Fibroblast of the aortic adventitia (primary cell): ENCODE data around the gene NUP93. TPM values are rescaled to one million over a fixed set of nuclear protein-coding genes. Genes with fewer than 3 reads are reported as not detected.
"Not testable (repeated sequence)": the region's sequence is repeated elsewhere in the genome, so short reads cannot be mapped to it uniquely, and the experiment has no call there.

Experiments
- DNase-seq: peaks from one replicate; pipeline ENCODE4 v3.0.0-alpha.2; 2010; ENCODE audit warnings: low read depth
- H3K4me3 ChIP-seq: 2 replicates; pipeline ENCODE4 v1.5.1; 2011; ENCODE audit warnings: low read depth, mild to moderate bottlenecking, control low read depth, low read length, moderate library complexity
- total RNA-seq: library from RNA; depleted of rRNA; stranded (reverse); fragments of >200 nt; gene quantifications from 2 replicates; pipeline ENCODE4 v1.2.3, GENCODE V29; 2012; ENCODE audit warnings: low replicate concordance
- TF ChIP-seq, protein P1 (sequence below): IDR thresholded peaks from 2 replicates; pipeline ENCODE4 v1.5.1; 2011; ENCODE audit warnings: mild to moderate bottlenecking, low read length, control low read depth, inconsistent platforms; ENCODE audit not compliant: insufficient read depth

The NUP93 gene
- total RNA-seq, 1 donor: 45.5 TPM

DNA sequence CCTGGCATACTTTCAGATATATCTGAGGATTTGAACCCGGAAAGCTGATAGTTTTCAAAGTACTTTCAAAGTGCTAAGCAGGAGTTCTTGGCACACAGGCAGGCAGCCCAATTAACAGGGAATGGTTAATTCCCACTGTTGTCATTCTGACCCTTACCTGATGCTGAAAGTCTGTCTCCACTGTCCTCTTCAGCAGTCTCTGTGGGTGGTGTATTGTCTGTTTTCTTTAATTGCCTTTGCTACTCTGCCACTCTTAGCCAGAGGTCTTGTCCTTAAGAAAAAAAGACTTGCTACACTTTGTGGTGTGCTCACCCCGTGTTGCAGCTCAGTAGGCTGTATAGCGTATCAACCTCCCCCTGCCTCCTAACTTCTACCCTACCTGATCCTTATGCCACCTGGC is 71.8 kb downstream of the NUP93 start:
- no peak for DNase-seq
- H3K4me3 ChIP-seq: no peak overlapping the region
- TF ChIP-seq, protein P1, sequence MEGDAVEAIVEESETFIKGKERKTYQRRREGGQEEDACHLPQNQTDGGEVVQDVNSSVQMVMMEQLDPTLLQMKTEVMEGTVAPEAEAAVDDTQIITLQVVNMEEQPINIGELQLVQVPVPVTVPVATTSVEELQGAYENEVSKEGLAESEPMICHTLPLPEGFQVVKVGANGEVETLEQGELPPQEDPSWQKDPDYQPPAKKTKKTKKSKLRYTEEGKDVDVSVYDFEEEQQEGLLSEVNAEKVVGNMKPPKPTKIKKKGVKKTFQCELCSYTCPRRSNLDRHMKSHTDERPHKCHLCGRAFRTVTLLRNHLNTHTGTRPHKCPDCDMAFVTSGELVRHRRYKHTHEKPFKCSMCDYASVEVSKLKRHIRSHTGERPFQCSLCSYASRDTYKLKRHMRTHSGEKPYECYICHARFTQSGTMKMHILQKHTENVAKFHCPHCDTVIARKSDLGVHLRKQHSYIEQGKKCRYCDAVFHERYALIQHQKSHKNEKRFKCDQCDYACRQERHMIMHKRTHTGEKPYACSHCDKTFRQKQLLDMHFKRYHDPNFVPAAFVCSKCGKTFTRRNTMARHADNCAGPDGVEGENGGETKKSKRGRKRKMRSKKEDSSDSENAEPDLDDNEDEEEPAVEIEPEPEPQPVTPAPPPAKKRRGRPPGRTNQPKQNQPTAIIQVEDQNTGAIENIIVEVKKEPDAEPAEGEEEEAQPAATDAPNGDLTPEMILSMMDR: no peak

DNA sequence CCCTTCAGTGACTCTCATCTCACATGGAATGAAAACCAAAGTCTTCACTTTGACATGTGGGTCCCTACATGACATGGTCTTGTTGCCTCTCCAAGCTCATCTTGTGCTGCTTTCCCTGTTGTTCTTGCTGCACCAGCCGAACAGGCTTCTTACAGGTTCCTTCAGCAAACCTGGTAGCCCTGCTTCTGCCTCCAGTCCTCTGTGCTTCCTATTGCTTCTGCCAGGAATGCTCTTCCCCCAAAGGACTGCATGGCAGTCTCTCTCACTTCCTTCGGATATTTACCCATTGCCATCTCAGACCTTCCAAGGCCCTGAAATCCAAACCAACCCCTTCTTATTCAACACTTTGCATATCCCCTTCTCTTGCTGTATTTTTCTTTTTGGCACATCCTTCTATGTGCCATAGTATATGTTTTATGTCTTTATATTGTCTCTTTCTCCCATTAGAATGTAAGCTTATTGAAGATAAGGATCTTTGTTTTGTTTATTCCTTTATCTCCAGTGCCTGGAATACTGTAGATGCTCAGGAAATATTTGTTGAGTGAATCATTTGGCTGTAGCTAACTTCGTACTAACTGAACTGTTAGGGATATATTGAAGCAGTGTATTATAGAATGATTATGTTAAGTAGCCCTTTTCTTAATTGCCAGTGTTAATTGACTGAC is 77.2 kb downstream of the NUP93 start:
- no peak overlapping the region for H3K4me3 ChIP-seq
- peak; percentile 79 for DNase-seq
- TF ChIP-seq, protein P1: no peak

DNA sequence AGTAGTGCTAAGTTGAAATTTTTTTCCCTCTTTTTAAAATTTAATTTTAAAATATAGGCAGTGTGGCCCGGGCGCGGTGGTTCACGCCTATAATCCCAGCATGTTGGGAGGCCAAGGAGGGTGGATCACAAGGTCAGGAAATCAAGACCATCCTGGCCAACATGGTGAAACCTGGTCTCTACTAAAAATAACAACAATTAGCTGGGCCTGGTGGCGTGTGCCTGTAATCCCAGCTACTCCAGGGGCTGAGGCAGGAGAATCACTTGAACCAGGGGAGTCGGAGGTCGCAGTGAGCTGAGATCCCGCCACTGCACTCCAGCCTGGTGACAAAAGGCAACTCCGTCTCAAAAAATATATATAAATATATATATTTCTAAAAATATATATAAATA is 77.7 kb downstream of the NUP93 start:
- H3K4me3 ChIP-seq, DNase-seq: not testable (repeated sequence)

DNA sequence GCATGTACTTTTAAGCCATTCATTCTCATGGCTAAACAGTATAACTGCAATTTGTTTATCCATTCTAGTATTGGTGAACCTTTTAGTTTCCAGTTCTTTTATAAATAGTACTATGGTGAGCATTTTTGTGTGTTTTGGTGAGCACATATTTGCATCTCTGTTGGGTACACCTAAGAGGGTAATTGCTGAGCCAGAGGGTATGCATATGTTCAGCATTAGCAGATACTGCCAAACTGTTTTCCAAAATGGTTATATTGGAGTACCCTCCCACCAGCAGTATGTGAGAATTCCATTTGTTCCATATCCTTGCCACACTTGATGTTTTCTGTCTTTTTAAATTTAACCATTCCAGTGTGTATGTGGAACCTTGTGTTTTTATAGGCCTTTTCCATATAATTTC is 81.0 kb downstream of the NUP93 start:
- TF ChIP-seq, protein P1: no peak
- H3K4me3 ChIP-seq: no peak overlapping the region
- no peak for DNase-seq

DNA sequence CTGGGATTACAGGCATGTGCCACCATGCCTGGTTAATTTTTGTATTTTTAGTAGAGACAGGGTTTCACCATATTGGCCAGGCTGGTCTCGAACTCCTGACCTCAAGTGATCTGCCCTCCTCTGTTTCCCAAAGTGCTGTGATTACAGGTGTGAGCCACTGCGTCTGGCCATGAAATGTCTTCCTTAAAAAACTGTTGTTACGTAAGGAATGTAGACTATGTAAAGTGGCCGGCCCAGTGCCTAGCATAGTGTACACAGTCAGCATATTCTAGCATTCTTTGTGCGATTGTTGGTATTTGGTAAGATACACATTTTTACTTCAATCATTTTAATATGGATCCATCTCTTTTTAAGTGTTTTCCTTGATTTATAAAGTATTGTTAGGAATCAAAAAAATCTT is 81.7 kb downstream of the NUP93 start:
- DNase-seq, H3K4me3 ChIP-seq: not testable (repeated sequence)

DNA sequence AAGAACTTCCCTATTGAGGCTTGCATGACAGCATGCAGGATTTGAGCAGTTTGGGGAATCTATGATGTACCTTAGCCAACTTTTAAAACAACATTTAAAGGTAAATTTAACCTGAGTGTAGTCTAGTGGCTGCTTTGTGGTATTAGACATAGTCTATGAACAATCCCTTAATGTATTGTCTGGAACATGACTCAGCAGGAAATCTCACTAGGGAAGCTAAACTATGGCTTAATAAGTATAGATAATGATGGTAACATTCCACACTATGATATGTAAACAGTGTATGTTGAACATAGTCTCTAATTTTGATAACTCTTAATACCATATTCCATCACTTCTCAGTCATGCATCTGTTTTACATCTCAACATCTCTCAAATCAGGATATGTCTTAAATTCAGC is 83.0 kb downstream of the NUP93 start:
- H3K4me3 ChIP-seq: no peak overlapping the region
- TF ChIP-seq, protein P1: no peak
- peak; percentile 55 for DNase-seq

DNA sequence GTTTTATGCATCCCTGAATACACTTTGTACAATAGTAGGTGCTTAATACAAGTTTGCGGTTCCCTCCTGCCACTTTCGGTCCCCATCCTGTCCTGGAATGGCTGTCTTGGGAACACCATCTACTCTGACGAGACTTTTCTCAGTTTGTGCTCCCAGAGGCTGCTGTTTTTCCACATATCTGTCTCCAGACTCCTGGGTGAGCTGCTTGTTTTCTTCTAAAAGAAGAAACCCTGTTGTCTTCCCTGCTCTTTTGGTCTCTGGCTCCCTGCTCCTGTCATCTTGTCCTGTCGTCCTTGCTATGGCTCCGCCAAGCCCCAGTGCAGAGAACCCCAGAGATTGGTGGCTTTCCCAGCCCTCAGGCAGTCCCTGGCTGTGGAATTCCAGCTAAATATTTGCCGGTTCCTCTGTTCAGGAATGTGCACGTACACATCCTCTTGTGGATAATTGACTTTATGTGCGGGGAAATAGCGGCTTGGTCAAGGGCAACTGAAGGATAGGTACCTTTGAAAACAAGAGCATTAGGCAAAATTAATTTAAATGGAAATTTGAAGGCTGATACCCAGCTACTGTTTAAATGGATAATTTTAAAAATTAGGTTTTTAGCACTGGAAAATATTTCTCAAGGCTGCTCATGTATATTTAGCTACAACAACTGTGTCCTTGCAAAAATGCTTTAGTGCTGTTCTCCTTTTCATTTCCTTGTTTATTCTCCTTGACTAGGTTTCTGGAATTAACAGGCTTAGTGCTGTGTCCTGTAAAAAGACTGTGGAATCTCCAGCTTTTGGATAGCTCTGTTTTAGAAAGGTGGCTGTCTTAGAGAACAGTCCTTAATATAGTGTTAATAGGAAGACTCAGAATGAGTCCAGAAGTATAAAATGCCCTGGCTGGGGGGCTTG is 84.9 kb downstream of the NUP93 start:
- no peak for DNase-seq
- TF ChIP-seq, protein P1: no peak
- no peak overlapping the region for H3K4me3 ChIP-seq
